Middle frontal gyrus (tissue), 1 donor: Measurements from ENCODE around the gene MARCHF6.
"Not testable (repeated sequence)": the region's sequence is repeated elsewhere in the genome, so short reads cannot be mapped to it uniquely, and the experiment has no call there.

ENCODE experiments used
- DNase-seq: peaks from one replicate; pipeline ENCODE4 v3.0.0-alpha.2; 2015; ENCODE audit warnings: low spot score; ENCODE audit errors: extremely low spot score

MARCHF6 gene

DNA sequence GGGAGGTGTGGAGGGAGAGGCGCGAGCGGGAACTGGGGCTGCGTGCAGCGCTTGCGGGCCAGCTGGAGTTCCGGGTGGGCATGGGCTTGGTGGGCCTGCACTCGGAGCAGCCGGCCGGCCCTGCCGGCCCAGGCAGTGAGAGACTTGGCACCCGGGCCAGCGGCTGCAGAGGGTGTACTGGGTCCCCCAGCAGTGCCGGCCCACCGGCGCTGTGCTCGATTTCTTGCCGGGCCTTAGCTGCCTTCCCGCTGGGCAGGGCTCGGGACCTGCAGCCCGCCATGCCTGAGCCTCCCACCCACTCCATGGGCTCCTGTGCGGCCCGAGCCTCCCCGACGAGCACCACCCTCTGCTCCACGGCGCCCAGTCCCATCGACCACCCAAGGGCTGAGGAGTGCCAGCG lies 21.7 kb downstream of the MARCHF6 start:
- not testable (repeated sequence) for DNase-seq

DNA sequence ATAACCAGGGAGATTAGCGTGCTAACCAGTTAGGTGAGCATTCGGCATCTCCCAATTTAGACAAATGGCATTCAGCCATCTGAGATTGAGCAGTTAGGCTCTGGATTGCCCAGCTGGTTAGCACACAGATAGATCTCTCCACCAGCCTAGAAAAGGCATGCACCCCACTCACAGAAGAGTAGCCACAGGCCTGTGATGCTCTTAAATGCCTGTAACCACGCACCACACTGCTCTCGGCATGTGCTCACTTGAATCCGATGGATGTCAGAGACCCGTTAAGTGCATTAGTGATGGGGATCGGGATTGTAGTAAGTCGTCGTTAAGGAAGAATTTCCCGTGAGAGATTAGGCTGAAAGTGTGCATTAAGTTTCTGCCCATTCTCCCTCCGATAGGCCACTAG lies 23.0 kb downstream of the MARCHF6 start:
- DNase-seq = no peak

GRCh38 chr5:10377081-10377480 lies 23.6 kb downstream of the MARCHF6 start:
- no peak for DNase-seq

GRCh38 chr5:10381803-10382202 lies 28.3 kb downstream of the MARCHF6 start:
- DNase-seq = no peak

DNA sequence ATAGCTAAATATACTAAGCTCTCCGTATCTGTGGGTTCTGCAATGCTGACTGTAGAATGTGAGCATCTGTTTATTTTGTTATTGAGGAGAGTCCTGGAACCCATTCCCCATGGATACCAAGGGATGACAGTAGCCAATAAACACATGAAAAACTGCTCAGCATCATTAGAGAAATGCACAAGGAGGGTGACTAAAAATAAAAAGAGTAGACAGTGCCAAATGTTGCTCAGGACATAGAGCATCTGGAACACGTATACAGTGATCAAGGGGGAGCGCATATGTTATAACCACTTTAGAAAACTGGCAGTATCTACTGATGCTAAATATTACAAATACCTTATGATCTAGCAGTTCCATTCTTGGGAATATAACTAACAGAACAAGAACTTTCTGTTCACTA lies 31.0 kb downstream of the MARCHF6 start:
- DNase-seq = no peak

GRCh38 chr5:10387690-10388089 lies 34.2 kb downstream of the MARCHF6 start:
- no peak for DNase-seq

DNA sequence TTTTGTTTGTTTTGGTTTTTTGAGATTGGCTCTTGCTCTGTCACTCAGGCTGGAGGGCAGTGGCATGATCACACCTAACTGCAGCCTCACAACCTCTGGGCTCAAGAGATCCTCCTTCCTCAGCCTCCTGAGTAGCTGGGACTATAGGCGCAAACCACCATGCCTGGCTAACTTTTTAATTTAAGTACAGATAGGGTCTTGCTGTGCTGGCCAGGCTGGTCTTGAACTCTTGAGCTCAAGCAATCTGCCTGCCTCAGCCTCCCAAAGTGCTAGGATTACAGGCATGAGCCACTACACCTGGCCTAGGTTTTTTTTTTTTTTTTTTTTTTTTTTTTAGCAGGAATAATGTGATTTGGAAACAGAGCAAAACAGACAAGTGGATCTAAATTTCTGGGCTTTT lies 37.6 kb downstream of the MARCHF6 start:
- DNase-seq = no peak

DNA sequence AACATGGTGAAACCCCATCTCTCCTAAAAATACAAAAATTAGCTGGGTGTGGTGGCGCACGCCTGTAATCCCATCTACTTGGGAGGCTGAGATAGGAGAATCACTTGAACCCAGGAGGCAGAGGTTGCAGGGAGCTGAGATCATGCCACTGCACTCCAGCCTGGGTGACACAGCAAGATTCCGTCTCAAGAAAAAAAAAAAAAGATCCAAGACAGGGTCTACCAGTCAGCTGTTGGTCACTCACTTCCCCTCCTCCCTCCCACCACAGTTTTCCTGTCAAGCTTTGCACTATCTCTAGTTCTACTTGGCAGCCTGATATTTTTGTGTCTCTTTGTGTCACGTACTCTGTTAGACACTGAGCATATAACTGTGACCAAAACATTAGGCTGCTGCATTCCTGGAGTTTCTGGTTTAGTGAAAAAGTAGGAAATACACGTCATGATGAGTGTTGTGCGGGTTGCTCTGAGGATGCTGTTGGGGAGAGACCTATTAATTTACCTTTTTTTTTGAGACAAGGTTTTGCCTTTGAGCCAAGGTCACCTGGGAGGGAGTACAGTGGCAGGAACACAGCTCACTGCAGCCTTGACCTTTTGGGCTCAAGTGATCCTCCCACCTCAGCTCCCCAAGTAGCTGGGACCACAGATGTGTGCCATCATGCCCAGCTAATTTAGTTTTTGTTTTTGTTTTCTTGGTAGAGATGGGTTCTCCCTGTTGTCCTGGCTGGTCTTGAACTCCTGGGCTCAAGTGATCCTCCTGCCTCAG lies 39.3 kb downstream of the MARCHF6 start:
- DNase-seq = not testable (repeated sequence)

- DNase-seq = no peak
Observed at GRCh38 chr5:10393491-10393890, 40.0 kb downstream of the MARCHF6 start.

- DNase-seq = no peak
Observed at GRCh38 chr5:10396552-10396951, 43.1 kb downstream of the MARCHF6 start.

DNA sequence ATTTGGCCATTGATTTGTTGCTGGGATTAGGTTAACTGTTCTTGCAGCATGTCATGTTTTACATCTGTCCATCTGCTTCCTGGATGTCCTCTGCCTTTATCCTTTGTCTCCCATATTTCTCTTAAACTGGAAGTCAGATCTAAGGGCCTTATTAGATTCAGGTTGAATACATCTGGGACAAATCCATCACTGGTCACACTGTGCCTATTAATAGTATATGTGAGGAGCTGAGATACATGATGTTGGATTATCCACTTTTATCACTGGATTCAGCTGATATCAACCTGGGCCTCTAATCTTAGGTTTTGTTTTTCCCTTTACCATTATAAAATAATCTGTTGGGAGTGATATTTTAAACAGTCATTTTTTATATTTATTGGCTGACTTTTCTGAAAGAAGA lies 46.3 kb downstream of the MARCHF6 start:
- DNase-seq = no peak

DNA sequence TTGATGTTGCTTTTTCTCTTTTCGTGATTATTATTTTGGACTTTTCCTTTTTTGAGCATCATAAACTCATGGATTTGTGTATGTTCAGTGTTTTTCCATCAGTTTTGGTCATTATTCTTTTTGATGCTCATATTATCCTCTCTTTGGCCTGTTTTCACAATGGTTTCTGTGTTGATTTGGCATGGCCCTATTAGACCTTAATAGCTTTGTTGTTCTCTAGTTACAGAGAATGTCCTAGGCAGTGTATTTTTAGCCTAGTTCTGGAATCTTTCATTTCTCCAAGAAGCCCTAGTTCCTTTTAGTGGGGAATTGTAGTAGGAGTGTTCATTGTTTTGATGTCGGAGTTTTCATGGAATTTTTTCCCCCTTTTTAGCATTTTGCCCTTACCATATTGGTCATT lies 46.9 kb downstream of the MARCHF6 start:
- no peak for DNase-seq

DNA sequence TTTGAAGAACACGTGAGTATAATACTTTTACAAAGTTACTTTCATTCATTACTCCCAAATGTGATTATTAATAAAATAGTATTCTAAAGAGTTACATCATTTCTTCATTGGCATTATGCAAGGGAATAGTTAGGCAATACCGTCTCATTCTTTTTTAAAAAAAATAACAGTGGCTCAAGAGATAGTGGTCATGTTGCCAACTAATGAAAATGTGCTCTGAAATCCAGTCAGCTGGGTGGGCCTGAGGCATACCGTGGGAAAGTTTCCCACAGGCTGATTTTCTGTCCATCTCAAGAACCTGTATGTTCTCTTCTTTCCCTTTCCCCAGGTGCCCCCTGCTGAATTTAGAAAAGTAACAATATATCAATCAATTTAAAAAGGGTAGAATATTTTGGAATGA lies 47.3 kb downstream of the MARCHF6 start:
- no peak for DNase-seq

GRCh38 chr5:10401498-10401897 lies 48.0 kb downstream of the MARCHF6 start:
- no peak for DNase-seq
